ENCODE measurements around the gene PLEK2.
A peak's percentile ranks its signal among the peaks of the same experiment; 100 is the strongest.
"Not testable (repeated sequence)": the region's sequence is repeated elsewhere in the genome, so short reads cannot be mapped to it uniquely, and the experiment has no call there.

PLEK2 gene

DNA sequence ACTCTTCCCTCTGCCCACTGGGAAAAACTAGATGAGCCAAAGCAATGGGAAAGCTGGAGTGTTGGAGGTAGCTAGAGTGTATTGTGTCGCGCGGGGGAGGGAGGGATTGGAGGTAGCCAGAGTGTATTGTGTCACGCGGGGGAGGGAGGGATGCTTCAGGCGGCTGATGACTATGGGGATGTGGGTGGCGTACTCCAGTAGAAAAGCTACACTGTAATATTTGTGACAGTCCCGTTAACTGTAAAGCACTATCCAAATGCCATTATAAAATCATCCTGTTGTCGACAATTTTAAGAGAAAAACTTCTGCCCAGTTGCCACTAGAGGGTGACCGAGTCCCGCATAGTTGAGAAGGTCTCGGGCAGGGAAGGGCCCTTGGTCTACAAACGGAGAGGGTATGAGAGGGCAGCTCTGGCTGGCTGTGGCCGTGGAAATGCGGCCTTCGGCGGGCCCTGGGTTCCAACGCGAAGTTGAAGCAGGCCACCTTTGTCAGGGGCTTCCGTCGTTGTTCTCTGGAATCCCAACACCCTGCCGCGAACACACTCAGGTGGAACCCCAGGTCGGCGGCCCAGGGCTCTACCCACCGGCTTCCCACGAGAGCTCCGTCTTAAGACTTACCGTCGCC lies 15.1 kb upstream of the PLEK2 start:
- DNase-seq, result peak; percentile 91 to 94

- DNase-seq, result peak in 1 of 2 experiments; percentile 66
Observed at GRCh38 chr14:67426161-67426560, 14.2 kb upstream of the PLEK2 start.

DNA sequence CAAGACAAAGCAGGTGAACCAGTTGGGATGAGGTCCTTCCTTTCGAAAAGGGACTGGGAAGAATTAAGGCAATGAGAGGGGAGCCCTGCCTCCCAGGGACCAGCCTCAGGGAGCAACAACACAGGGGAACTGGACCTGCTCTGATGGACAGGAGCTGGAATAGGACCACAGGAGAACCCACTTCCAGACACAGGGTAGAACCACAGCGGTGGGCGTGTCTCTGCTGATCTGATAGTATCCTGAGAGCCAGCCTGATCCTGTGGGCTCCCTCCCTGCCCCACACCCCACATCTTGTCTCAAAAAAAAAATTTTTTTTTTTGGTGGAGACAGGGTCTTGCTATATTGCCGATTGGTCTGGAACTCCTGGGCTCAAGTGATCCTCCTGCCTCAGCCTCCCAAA lies 13.6 kb upstream of the PLEK2 start:
- no peak for DNase-seq

- no peak for DNase-seq
Observed at GRCh38 chr14:67424539-67424938, 12.6 kb upstream of the PLEK2 start.

- no peak for DNase-seq
Observed at GRCh38 chr14:67423424-67423823, 11.5 kb upstream of the PLEK2 start.

- peak in 1 of 2 experiments; percentile 20 for DNase-seq
Observed at GRCh38 chr14:67421356-67422224, 9.6 kb upstream of the PLEK2 start.

GRCh38 chr14:67420102-67420739 lies 8.3 kb upstream of the PLEK2 start:
- peak; percentile 38 to 58 for DNase-seq

GRCh38 chr14:67418401-67419191 lies 6.6 kb upstream of the PLEK2 start:
- no peak for DNase-seq

DNA sequence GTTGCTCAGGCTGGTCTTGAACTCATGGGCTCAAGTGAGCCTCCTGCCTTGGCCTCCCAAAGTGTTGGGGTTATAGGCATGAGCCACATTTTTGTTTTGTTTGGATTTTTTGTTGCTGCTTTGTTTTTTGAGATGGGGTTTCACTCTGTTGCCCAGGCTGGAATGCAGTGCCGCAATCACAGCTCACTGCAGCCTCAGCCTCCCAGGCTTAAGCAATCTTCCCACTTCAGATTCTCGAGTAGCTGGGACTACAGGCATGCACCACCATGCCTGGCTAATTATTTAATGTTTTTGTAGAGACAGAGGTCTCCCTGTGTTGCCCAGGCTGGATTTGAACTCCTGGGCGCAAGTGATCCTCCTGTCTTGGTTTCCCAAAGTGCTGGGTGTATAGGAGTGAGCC lies 5.7 kb upstream of the PLEK2 start:
- no peak for DNase-seq

GRCh38 chr14:67416810-67417209 lies 4.8 kb upstream of the PLEK2 start:
- DNase-seq, result no peak

DNA sequence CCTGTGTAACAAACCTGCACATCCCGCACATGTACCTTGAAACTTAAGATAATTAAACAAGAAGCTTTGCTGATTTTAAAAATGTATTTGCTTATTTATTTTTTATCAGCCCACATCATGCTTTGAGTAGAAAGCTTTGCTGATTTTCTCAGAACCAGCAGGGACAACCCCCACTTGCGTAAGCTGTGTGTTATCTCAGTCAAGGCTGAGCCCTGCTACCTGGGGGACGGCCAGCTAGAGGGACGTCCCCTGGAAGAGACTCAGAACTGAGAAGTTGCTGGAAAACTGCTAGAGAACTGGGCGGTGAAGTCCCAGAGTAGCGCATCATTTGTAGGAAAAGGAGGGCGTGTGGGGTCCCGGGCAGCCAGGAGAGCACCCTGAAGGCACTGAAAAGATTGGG lies 4.1 kb upstream of the PLEK2 start:
- DNase-seq, result no peak

- not testable (repeated sequence) for DNase-seq
Observed at GRCh38 chr14:67415610-67416009, 3.6 kb upstream of the PLEK2 start.

GRCh38 chr14:67413806-67414769 lies 2.1 kb upstream of the PLEK2 start:
- DNase-seq, result no peak

GRCh38 chr14:67411370-67411769 lies 595 bp downstream of the PLEK2 start:
- DNase-seq, result no peak

DNA sequence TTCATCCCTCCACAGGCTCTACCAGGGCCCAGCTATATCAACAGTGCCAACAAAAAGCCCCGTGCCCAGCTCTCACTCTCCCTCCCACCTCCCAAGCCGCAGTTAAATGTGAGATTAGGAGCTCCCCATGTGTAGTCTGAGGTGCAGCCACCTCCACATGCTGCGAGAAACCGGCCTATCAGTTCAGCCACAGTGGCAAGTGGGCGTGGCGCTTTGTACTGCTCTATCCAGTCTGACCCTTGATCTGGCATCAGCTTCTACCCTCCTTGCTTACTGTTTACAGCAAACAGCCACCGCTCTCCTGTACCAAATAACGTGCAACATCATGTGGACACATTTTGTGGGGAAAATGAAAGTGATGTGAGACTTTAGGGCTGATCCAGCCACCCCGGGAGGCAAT lies 1.7 kb downstream of the PLEK2 start:
- no peak for DNase-seq

DNA sequence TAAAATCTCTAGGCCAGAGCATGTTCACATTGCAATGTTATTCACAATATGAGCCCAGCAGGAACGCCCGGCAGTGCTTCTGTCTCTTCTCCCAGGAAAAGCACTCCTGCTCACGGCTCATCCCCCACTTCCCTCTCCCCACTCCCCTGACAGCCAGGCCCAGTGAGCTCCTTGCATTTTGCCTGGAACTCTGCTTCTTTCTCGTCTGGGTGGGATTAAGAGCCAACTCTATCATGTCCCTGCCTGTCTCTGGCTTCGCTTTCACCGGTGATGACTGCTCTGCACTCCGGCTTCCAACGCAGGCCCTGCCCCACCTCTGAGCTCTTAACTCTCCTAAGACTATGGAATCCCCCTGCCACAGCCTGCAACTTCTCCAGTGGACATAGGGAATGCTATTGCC lies 2.5 kb downstream of the PLEK2 start:
- DNase-seq, result no peak

DNA sequence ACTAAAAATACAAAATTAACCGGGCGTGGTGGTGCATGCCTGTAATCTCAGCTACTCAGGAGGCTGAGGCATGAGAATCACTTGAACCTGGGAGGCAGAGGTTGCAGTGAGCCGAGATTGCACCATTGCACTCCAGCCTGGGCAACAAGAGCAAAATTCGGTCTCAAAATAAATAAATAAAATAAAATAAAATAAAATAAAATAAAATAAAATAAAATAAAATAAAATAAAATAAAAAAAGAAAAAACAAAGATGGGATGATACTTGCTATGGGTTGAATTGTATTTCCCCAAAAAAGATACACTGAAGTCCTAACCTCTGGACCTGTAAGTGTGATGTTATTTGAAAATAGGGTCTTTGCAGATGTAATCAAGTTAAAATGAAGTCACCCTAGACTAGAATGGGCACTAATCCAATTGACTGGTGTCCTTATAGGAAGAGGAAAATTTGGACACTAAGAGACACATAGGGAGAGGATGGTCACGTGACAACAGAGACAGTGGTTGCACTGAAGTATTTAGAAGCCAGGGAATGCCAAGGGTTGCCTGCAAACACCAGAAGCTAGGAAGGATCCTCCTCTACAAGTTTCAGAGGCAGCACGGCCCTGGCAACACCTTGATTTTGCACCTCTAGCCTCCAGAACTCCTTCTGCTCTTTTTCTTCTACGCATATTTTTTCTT lies 3.7 kb downstream of the PLEK2 start:
- not testable (repeated sequence) for DNase-seq

GRCh38 chr14:67405771-67406170 lies 6.2 kb downstream of the PLEK2 start:
- no peak for DNase-seq

DNA sequence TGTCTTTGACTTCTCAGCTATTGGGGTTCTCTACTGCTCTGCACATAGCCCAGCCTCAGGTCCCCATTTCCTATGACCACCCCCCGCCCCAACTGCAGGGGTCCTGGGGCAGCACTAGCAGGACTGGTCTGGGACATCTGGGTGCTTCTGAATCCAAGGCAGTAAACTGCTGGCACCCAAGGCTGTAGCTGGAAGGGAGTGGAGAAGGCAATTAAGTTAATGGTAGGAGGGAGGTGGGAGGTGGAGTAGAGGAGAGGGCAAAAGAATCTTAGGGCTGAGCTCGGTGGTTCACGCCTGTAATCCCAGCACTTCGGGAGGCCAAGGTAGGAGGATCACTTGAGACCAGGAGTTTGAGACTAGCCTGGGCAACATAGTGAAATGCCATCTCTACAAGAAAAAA lies 11.5 kb downstream of the PLEK2 start:
- DNase-seq, result no peak

DNA sequence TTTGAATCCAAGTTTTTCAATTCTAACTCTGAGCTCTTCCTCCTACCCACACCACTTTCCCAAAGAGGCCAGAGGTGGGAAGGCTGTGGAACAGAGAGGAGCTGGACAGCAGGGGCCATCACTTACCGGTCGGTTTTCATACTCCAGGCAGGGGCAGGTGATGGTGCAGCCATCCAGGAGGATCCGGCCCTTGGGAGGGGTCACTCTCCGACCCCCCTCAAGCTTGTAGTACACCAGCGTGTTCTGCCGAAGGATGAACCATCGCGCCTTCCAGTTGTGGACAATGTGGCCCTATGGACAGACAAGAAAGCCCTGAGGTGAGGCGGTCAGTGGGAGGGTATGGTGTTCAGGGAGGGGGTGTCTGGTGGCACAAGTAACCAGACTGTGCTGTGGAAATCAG lies 14.4 kb downstream of the PLEK2 start:
- no peak for DNase-seq

DNA sequence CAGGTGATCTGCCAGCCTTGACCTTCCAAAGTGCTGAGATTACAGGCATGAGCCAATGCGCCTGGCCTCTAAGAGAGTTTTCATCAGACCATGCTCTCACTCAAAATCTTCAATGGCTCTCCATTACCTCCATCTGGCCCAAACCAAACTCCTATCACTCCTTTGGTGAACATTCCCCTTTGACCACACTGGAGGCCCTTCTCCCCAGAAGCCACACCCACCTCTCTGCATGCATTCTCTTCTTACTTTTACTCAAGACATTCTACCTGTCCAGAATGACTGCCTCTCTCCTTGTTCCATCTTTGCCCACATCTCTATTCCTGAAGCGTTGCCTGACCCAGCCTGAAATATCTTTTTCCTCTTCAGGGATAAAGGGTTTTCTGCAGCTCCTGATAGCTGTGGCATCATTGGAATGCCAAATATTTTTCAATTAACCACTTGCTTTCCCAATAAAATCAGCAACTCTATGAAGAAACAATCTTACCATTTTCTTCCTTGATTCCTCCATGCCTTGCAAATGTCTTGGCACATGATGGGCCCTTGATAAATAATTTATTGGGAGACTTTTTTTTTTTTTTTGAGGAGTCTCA lies 15.5 kb downstream of the PLEK2 start:
- no peak for DNase-seq
